WTC11 (cell line): ENCODE results near the gene ATRX. TPM values are rescaled to one million over a fixed set of nuclear protein-coding genes. Genes with fewer than 3 reads are reported as not detected.
A peak's percentile ranks its signal among the peaks of the same experiment; 100 is the strongest.
"Not testable (repeated sequence)": the region's sequence is repeated elsewhere in the genome, so short reads cannot be mapped to it uniquely, and the experiment has no call there.

ENCODE experiments used
- ATAC-seq: fragments of 200-7000 bp; cut with Tn5 transposase; 2 replicates; pipeline ENCODE4 v1.10.0; 2021; ENCODE audit warnings: mild to moderate bottlenecking, moderate library complexity
- CTCF ChIA-PET: fragments of 300-600 bp; sonication (Branson Sonifier 250); formaldehyde crosslinking; loops from one replicate; lab custom pipeline; 2021; ENCODE audit warnings: antibody characterized with exemption; lab: Charles Lee
- POLR2A ChIA-PET: fragments of 350-600 bp; sonication (Branson Sonifier 250); formaldehyde crosslinking; loops from one replicate; lab custom pipeline; 2021; ENCODE audit warnings: antibody characterized with exemption; lab: Charles Lee
- DNase-seq: peaks from one replicate; pipeline ENCODE4 v3.0.0; 2021; ENCODE audit warnings: low spot score
- H3K27ac Mint-ChIP-seq: 2 replicates; pipeline ENCODE4 v1.8.0; 2021; ENCODE audit warnings: mixed read lengths
- H3K27me3 Mint-ChIP-seq: 2 replicates; pipeline ENCODE4 v1.8.0; 2021; ENCODE audit warnings: low read depth, mild to moderate bottlenecking, moderate library complexity, mixed read lengths
- H3K36me3 Mint-ChIP-seq: 2 replicates; pipeline ENCODE4 v1.8.0; 2021; ENCODE audit warnings: mixed read lengths
- H3K4me1 Mint-ChIP-seq: 2 replicates; pipeline ENCODE4 v1.8.0; 2022; ENCODE audit warnings: mixed read lengths
- H3K4me3 Mint-ChIP-seq: 2 replicates; pipeline ENCODE4 v1.8.0; 2021; ENCODE audit warnings: mild to moderate bottlenecking, moderate library complexity, mixed read lengths
- H3K9me3 Mint-ChIP-seq: 2 replicates; pipeline ENCODE4 v1.8.0; 2021; ENCODE audit warnings: mixed read lengths
- ARID4B ChIP-seq: sonication (generic); formaldehyde crosslinking; IDR thresholded peaks from 2 replicates; pipeline ENCODE4 v1.8.0; 2023; ENCODE audit warnings: missing genetic modification reagents, mild to moderate bottlenecking, borderline replicate concordance
- ATF1 ChIP-seq: sonication (generic); formaldehyde crosslinking; IDR thresholded peaks from 2 replicates; pipeline ENCODE4 v1.8.1; 2023; ENCODE audit warnings: mild to moderate bottlenecking, moderate library complexity, missing genetic modification reagents
- ATF2 ChIP-seq: sonication (generic); formaldehyde crosslinking; IDR thresholded peaks from 2 replicates; pipeline ENCODE4 v1.8.1; 2022; ENCODE audit warnings: low read depth, missing genetic modification reagents, borderline replicate concordance
- E2F4 ChIP-seq: sonication (generic); formaldehyde crosslinking; IDR thresholded peaks from 2 replicates; pipeline ENCODE4 v1.8.1; 2022; ENCODE audit warnings: low read depth, mild to moderate bottlenecking, moderate library complexity, missing genetic modification reagents, borderline replicate concordance
- FOXJ3 ChIP-seq: sonication (generic); formaldehyde crosslinking; IDR thresholded peaks from 2 replicates; pipeline ENCODE4 v1.9.0; 2021; ENCODE audit warnings: missing genetic modification reagents, mild to moderate bottlenecking, borderline replicate concordance
- FOXP4 ChIP-seq: sonication (generic); formaldehyde crosslinking; IDR thresholded peaks from 2 replicates; pipeline ENCODE4 v1.8.0; 2022; ENCODE audit warnings: mild to moderate bottlenecking, missing genetic modification reagents
- HMGXB4 ChIP-seq: sonication (generic); formaldehyde crosslinking; IDR thresholded peaks from 2 replicates; pipeline ENCODE4 v1.8.1; 2023; ENCODE audit warnings: mild to moderate bottlenecking, moderate library complexity, missing genetic modification reagents
- IRF1 ChIP-seq: sonication (generic); formaldehyde crosslinking; IDR thresholded peaks from 2 replicates; pipeline ENCODE4 v1.8.0; 2023; ENCODE audit warnings: missing genetic modification reagents
- MXD4 ChIP-seq: fragments of 250-450 bp; sonication (Bioruptor Pico); IDR thresholded peaks from 2 replicates; pipeline ENCODE4 v1.8.0; 2021; ENCODE audit warnings: mild to moderate bottlenecking, moderate library complexity, borderline replicate concordance
- NFATC4 ChIP-seq: fragments of 250-450 bp; sonication (Bioruptor Pico); IDR thresholded peaks from 2 replicates; pipeline ENCODE4 v1.9.0; 2021; ENCODE audit warnings: mild to moderate bottlenecking
- NFE2L1 ChIP-seq: sonication (generic); formaldehyde crosslinking; IDR thresholded peaks from 2 replicates; pipeline ENCODE4 v1.8.1; 2023; ENCODE audit warnings: missing genetic modification reagents
- NFYB ChIP-seq: sonication (generic); formaldehyde crosslinking; conservative IDR thresholded peaks from 2 replicates; pipeline ENCODE4 v1.8.0; 2022; ENCODE audit warnings: low read depth, missing genetic modification reagents
- RELA ChIP-seq: sonication (generic); formaldehyde crosslinking; IDR thresholded peaks from 2 replicates; pipeline ENCODE4 v1.8.1; 2022; ENCODE audit warnings: missing genetic modification reagents, mild to moderate bottlenecking, borderline replicate concordance
- TEAD4 ChIP-seq: sonication (generic); formaldehyde crosslinking; IDR thresholded peaks from 2 replicates; pipeline ENCODE4 v1.8.0; 2022; ENCODE audit warnings: mild to moderate bottlenecking, missing genetic modification reagents
- ZNF121 ChIP-seq: sonication (generic); formaldehyde crosslinking; IDR thresholded peaks from 2 replicates; pipeline ENCODE4 v1.8.0; 2023; ENCODE audit warnings: missing genetic modification reagents
- ZNF396 ChIP-seq: fragments of 250-450 bp; sonication (Bioruptor Pico); IDR thresholded peaks from 2 replicates; pipeline ENCODE4 v1.8.0; 2021; ENCODE audit warnings: mild to moderate bottlenecking, moderate library complexity, borderline replicate concordance
- ZNF671 ChIP-seq: fragments of 250-450 bp; sonication (Bioruptor Pico); IDR thresholded peaks from 2 replicates; pipeline ENCODE4 v1.8.0; 2021; ENCODE audit warnings: mild to moderate bottlenecking
- total RNA-seq: library from RNA; stranded (reverse); gene quantifications from 3 replicates; pipeline ENCODE4 v1.2.3, GENCODE V29; 2021
- TF ChIP-seq, protein P1 (sequence below): sonication (generic); formaldehyde crosslinking; IDR thresholded peaks from 2 replicates; pipeline ENCODE4 v1.8.1; 2023; ENCODE audit warnings: mild to moderate bottlenecking, missing genetic modification reagents, moderate library complexity
- TF ChIP-seq, protein P2 (sequence below): fragments of 250-450 bp; sonication (Bioruptor Pico); IDR thresholded peaks from 2 replicates; pipeline ENCODE4 v1.8.0; 2021; ENCODE audit warnings: mild to moderate bottlenecking
- TF ChIP-seq, protein P3 (sequence below): sonication (generic); formaldehyde crosslinking; IDR thresholded peaks from 2 replicates; pipeline ENCODE4 v1.8.0; 2022; ENCODE audit warnings: mild to moderate bottlenecking, missing genetic modification reagents

The ATRX gene
- total RNA-seq, 1 experiment from 2014 or later = 96.6 TPM

DNA sequence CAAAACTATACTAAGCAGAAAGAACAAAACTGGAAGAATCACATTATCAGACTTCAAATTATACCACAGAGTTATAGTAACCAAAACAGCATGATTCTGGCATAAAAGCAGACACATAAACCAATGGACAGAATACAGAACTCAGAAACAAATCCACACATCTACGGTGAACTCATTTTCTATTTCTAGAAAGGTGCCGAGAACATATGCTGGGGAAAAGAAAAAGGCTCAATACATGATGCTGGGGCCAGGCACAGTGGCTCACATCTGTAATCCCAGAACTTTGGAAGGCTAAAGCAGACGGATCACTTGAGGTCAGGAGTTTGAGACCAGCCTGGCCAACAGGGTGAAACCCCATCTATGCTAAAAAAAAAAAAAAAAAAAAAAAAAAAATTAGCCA lies 52.7 kb downstream of the ATRX start (continued):
- TF ChIP-seq ATF2 (CRISPR knock-in tag) (no peak), FOXJ3 (no peak), ATF1 (CRISPR knock-in tag) (no peak)
- TF ChIP-seq, protein P1, sequence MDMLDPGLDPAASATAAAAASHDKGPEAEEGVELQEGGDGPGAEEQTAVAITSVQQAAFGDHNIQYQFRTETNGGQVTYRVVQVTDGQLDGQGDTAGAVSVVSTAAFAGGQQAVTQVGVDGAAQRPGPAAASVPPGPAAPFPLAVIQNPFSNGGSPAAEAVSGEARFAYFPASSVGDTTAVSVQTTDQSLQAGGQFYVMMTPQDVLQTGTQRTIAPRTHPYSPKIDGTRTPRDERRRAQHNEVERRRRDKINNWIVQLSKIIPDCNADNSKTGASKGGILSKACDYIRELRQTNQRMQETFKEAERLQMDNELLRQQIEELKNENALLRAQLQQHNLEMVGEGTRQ (CRISPR knock-in tag) = no peak

DNA sequence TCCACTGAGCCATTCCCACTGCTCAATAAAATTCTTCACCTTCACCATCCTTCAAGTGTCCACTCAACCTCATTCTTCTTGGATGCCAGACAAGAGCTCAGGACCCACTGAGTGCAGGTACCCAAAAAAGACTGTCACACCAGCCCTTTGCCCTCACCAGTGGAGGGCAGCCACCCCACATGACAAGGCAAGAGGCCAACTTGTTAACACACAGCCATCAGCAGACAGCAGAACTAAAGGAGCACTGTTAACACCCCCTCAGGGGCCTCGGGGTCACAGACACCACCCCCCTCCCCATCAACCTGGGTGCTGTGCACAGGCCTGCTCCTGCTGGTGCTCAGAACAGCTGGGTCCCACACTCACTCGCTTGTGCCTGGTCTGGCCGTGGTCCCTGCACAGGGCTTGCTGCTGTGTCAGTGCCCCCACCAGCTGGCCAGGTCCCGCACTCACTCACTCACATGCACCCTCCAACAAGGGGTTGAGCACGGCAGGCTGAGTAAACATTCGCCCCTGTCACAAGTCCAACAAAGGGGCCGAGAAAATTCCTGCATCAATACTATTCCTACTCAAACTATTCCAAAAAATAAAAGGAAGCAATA lies 54.1 kb downstream of the ATRX start:
- CTCF ChIA-PET = no interaction called here
- TF ChIP-seq NFATC4 (CRISPR knock-in tag) (no peak), FOXP4 (CRISPR knock-in tag) (no peak), ARID4B (CRISPR knock-in tag) (no peak), NFE2L1 (CRISPR knock-in tag) (no peak), ZNF671 (CRISPR knock-in tag) (no peak), E2F4 (CRISPR knock-in tag) (no peak), HMGXB4 (no peak), RELA (CRISPR knock-in tag) (no peak), ZNF396 (CRISPR knock-in tag) (no peak), TEAD4 (no peak), NFYB (CRISPR knock-in tag) (no peak), MXD4 (no peak), IRF1 (no peak), ZNF121 (CRISPR knock-in tag) (no peak)
- TF ChIP-seq, protein P2, sequence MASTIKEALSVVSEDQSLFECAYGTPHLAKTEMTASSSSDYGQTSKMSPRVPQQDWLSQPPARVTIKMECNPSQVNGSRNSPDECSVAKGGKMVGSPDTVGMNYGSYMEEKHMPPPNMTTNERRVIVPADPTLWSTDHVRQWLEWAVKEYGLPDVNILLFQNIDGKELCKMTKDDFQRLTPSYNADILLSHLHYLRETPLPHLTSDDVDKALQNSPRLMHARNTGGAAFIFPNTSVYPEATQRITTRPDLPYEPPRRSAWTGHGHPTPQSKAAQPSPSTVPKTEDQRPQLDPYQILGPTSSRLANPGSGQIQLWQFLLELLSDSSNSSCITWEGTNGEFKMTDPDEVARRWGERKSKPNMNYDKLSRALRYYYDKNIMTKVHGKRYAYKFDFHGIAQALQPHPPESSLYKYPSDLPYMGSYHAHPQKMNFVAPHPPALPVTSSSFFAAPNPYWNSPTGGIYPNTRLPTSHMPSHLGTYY = no peak
- TF ChIP-seq, protein P3, sequence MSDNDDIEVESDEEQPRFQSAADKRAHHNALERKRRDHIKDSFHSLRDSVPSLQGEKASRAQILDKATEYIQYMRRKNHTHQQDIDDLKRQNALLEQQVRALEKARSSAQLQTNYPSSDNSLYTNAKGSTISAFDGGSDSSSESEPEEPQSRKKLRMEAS (CRISPR knock-in tag) = no peak
- POLR2A ChIA-PET = no interaction called here
- ATAC-seq (peak; percentile 61), DNase-seq (no peak)
- Mint-ChIP-seq H3K4me1 (peaks cover 33% of the 10 kb centered on the region), H3K9me3 (no peaks in the 10 kb centered on the region), H3K27me3 (no peaks in the 10 kb centered on the region; the same call in 1 of the 2 replicates), H3K4me3 (no peak overlapping the region), H3K27ac (peak overlapping the region; percentile 60; the same call in 1 of the 2 replicates), H3K36me3 (no peaks in the 10 kb centered on the region)

DNA sequence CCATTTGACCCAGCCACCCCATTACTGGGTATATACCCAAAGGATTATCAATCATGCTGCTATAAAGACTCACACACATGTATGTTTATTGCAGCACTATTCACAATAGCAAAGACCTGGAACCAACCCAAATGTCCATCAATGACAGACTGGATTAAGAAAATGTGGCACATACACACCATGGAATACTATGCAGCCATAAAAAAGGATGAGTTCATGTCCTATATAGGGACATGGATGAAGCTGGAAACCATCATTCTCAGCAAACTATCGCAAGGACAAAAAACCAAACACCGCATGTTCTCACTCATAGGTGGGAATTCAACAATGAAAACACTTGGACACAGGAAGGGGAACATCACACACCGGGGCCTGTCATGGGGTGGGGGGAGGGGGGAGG lies 59.9 kb downstream of the ATRX start:
- CTCF ChIA-PET, ATAC-seq: not testable (repeated sequence)
- H3K9me3 Mint-ChIP-seq = peaks cover 10% of the 10 kb centered on the region

More for the DNA sequence above, 59.9 kb downstream of the ATRX start:
- H3K27ac Mint-ChIP-seq, H3K4me3 Mint-ChIP-seq, H3K36me3 Mint-ChIP-seq, H3K4me1 Mint-ChIP-seq, H3K27me3 Mint-ChIP-seq, POLR2A ChIA-PET, DNase-seq: not testable (repeated sequence)
